GDM1 (cell line): Measurements from ENCODE around the gene LRRC18.

Experiments used
- DNase-seq: peaks from one replicate; lab custom pipeline; 2025; lab: John Stamatoyannopoulos, UW

The LRRC18 gene

GRCh38 chr10:48907730-48908129 lies 31.9 kb downstream of the LRRC18 start:
- no peak for DNase-seq

DNA sequence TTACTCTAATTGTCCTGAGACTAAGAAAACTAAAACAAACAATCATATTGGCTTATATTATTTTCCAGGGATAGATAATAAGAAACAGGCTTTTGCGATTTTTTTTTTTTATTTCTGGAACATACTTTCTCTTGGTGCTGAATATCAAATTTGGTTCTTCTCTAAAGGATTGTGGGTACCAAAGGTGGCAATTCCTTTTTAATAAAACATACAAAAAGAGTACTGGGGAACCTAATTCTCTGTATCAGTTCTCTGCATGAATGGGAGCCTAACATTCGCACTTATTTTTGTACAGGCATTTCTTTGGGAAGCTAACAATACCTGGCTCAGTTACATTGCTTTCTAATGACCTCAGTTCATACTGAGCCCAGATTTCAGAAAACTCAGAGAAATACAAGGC lies 32.8 kb downstream of the LRRC18 start:
- DNase-seq: no peak

GRCh38 chr10:48905311-48905710 lies 34.3 kb downstream of the LRRC18 start:
- no peak for DNase-seq

DNA sequence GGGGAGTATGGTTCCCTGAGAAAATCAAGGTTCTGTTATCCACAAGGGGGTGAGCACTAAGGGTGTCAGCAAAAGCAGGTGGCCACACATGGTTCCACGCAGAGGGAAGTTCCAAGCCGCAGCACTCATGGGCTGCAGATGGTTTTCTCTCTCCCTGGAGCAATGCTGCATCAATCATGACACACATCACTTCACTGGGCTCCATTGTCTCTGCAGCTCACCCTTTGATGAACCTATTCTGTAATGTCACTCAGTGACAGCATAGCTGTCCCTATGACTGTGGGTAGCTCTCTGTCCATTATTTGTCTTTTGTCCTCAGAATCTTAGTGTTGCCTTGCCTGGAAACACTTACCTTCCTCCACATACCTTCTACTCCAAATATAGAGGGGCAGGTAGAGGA lies 34.8 kb downstream of the LRRC18 start:
- no peak for DNase-seq

DNA sequence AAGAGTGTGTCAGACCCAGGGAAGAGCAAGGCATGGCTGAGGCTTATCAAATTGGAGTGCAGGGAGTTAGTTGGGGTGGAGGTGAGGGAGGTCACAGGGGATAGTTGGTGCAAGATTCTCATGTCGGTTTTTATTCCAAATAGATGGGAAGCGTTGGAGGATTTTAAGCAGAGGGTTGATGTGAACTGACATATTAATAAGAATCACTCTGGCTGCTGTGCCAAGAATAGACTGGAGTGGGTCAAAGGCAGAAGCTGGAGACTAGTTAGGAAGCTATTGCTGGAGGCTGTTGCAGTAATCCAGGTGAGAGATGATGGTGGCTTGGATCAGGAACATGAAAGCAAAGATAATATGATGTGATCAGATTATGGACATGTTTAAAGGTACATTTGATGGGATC lies 36.5 kb downstream of the LRRC18 start:
- DNase-seq: no peak

DNA sequence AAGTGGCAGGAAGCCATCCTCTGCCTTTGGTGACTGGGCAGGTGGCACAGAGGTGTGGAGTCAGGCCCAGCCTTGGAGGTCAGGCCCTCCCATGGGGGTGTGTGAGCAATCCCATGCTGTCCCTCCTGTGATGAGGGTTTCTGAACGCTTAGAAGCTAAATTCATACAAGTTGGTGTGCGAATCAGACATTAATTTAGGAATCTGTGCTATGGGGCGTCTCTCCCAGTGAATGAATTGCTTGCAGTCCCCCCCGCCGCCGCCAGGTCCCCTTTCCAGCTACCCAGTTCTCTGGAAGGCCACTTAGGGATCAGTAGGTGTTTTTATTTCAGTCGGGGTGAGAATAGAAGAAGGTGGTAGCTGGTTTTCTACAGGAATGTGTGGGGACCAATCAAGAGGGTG lies 37.5 kb downstream of the LRRC18 start:
- no peak for DNase-seq

- no peak for DNase-seq
Measured at GRCh38 chr10:48901319-48901718, 38.3 kb downstream of the LRRC18 start.

DNA sequence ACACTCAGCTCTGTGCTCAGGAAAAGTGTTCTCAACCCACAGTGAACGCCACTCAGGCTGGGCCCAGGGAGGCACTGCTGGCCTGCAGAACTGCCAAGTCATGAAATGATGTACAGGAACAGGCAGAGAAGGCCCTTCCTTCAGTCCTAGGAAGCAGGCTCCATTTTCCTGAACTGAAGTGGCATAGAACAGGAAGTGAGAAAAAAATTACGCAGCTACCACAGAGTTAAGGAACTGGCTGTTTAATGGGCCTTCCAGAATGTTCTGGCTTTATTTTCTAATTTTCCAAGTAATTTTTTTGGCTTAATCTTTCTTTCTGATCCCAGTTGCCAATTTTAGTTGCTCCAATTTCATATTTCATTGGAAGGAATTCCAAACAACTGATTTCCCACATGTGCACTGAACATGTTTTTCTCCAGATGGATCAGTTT lies 39.3 kb downstream of the LRRC18 start:
- no peak for DNase-seq

DNA sequence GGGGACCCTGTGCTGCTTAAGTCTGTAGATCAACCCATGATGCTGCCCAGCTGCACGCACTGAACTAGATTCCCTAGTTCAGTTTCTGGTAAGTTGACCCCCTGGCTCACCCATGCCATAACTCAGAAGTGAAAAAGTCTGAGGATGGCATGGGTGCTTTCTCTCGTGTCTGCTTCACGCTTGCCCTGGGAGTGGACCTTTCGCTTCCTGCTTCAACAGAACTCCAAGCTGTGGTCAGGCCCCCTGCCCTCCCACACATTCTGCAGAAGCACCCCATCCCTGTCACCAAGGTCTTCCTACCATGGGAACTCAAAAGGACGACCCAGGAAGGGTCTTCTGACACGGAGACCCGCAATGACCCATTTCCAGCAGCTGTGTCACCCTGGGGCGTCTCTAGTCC lies 39.9 kb downstream of the LRRC18 start:
- no peak for DNase-seq

GRCh38 chr10:48898426-48898825 lies 41.2 kb downstream of the LRRC18 start:
- no peak for DNase-seq

GRCh38 chr10:48897441-48897790 lies 42.2 kb downstream of the LRRC18 start:
- DNase-seq: no peak

GRCh38 chr10:48896756-48897440 lies 42.7 kb downstream of the LRRC18 start:
- DNase-seq: no peak

DNA sequence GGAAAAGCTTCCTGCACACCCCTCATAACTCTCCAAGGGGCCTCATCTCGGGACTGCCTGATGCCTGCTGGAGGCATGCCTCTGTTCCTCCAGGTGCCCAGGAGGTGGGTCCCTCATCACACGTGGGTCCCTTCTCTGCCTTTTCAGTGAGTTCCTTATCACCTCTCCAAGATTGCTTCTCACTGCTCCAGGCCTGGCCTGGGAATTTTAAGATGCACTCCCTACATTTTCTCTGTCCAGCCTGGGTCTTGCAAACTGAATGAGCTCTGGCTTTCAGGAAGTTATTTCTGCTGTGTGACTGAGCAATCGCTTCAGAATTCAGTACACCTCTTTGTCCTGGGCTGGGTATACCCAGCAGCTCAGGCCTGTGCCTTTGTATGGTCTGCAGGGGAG lies 43.8 kb downstream of the LRRC18 start:
- DNase-seq: no peak

DNA sequence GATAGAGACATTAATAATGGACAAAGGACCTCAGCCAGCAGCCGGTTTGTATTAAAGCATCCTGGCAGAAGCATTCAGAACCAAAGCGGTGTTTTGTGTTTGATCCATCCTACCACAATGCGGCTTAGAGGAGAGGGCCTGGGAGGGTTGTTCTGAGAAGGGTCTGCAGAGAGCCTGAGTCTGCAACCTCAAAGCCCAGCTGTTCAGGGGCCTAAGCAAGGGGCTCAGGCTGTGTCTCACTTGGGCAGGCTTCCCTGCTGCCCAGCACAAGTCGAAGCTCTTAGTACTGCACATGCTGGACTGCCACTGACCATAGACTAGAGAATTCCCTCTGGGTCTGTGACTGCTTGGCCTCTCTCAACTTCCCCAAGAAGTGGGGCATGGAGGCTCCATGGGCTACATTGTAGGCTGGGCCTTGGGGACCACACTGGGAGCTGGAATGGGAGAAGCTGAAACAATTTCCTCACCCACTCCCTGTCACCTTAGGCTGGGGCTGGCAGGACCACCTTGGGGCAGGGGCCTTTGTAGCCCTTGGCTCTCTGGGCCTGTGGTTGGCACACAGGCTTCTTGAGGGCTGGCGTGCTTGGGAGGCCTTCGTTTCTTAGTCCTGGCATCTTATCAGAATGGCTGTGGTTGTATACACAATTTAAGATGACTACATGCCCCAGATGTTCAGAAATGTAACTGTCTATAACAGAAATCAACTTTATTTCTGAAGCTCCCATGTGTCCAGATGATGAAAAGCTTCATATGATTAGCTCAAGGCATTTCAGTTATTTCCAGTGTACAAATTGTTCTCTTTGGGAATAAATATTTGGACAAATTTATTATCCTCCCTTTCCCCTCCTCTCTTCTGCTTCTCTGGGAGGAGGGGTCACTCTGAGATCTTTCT lies 44.5 kb downstream of the LRRC18 start:
- DNase-seq: no peak

GRCh38 chr10:48890888-48891850 lies 48.5 kb downstream of the LRRC18 start:
- DNase-seq: no peak

- no peak for DNase-seq
Measured at GRCh38 chr10:48887982-48888381, 51.7 kb downstream of the LRRC18 start.

DNA sequence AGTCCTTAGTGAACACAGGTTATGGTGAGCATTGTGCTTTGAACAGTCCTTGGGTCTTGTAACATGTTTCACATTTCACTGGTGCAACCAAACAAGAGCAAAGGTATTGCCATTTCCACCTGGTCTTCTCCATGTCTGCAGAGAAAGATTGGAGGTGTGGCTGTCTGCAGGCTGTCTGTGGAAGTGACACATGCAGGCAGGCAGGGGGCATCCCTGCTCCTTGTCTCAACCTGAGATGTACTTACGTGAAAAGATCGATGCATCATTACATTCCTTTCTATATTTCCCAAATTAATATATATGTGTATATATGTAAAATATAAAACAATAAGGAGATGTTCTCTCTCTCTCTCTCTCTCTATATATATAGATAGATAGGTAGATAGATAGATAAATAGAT lies 54.3 kb downstream of the LRRC18 start:
- no peak for DNase-seq

DNA sequence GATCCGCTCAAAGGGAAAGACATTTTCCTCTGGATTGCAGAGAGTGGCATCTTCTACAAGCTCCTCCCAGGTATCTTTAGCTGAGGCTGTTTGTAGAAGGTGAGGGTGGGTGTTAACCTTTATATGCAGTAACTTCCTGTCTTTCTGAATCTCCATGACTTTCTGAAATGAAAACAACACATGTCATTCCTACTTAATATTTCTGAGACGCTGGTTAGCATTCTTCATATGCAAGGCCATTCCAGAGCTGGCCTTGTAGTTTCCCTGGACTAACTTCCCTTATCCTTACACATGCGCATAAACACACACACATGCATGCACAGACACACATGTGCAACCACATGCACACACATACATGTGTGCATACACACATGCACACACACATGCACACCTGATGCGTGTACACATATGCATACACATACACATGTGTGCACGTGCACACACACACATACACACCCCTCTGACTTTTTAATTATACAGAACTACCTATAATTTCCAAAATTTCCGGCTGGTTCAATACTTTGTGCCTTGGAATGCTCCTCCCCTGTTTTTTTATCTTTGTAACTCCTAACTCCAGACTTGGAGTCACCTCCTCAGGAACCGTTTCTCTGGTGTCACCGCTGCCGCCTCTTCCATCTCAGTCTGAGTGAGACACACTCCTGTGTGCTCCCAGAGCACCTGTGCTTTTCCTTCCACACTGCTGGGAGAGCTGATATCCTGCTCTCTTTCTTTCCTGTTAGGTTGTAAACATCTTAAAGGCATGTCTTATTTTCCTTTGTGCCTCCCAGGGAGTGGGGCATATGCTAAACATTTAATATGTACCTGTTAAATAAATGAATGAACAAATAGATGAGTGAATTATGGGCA lies 55.2 kb downstream of the LRRC18 start:
- DNase-seq: no peak

GRCh38 chr10:48883701-48884100 lies 55.9 kb downstream of the LRRC18 start:
- no peak for DNase-seq

GRCh38 chr10:48882881-48883280 lies 56.8 kb downstream of the LRRC18 start:
- DNase-seq: no peak

DNA sequence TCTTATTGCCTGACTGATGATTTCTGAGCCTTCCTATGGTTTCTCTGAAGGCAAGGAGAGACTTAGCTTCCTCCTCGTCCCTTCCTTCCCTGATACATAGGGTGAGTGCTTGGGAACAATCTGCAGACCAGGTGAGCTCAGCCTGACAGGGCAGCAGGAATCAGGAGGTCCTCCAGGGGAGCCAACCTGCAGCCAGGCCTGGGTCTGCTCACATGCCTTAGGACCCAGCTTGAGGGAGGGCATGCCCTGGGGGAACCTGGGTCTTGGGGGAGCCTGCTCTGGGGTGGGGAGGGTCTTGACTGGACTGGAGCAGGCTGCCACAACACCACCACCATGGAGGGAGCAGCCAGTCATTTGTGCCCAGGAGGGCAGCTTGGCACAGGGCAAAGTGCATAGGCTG lies 57.7 kb downstream of the LRRC18 start:
- no peak for DNase-seq
